Choroid plexus epithelial cell (primary cell): Measurements from ENCODE around the gene FGF1.

ENCODE experiments used
- DNase-seq: peaks from one replicate; pipeline ENCODE4 v3.0.0-alpha.2; 2010; ENCODE audit warnings: low read depth
- H3K4me3 ChIP-seq: 2 replicates; pipeline ENCODE4 v1.5.1; 2011; ENCODE audit warnings: low read depth, mild to moderate bottlenecking, control low read depth, low read length, moderate library complexity
- CTCF ChIP-seq: conservative IDR thresholded peaks from 2 replicates; pipeline ENCODE4 v1.5.1; 2011; ENCODE audit warnings: low read depth, mild to moderate bottlenecking, control low read depth, inconsistent platforms, low read length, moderate library complexity

Gene FGF1

GRCh38 chr5:142713121-142713706, 27.3 kb upstream of the FGF1 start:
- peak overlapping the region; percentile 59 for H3K4me3 ChIP-seq
- peak; percentile 79 for TF ChIP-seq CTCF
- DNase-seq, result peak; percentile 85

- H3K4me3 ChIP-seq, result no peak overlapping the region
- no peak for DNase-seq
- no peak for TF ChIP-seq CTCF
Measured at GRCh38 chr5:142703153-142703552, 17.3 kb upstream of the FGF1 start.

GRCh38 chr5:142701673-142702311, 15.9 kb upstream of the FGF1 start:
- H3K4me3 ChIP-seq, result no peak overlapping the region
- DNase-seq, result no peak
- TF ChIP-seq CTCF, result no peak

- DNase-seq, result no peak
- no peak overlapping the region for H3K4me3 ChIP-seq
- TF ChIP-seq CTCF, result no peak
Measured at GRCh38 chr5:142700566-142700965, 14.7 kb upstream of the FGF1 start.

- peak; percentile 93 for DNase-seq
- peak; percentile 99 for TF ChIP-seq CTCF
Measured at GRCh38 chr5:142699184-142699720, 13.4 kb upstream of the FGF1 start.

GRCh38 chr5:142698447-142699183, 12.7 kb upstream of the FGF1 start:
- peak; percentile 28 for DNase-seq
- no peak for TF ChIP-seq CTCF
- H3K4me3 ChIP-seq, result no peak overlapping the region

More at GRCh38 chr5:142699184-142699720, 13.4 kb upstream of the FGF1 start:
- H3K4me3 ChIP-seq, result no peak overlapping the region
